HG03175 (cell line): ENCODE measurements around the gene SEMA7A.
A peak's percentile ranks its signal among the peaks of the same experiment; 100 is the strongest.
"Not testable (repeated sequence)": the region's sequence is repeated elsewhere in the genome, so short reads cannot be mapped to it uniquely, and the experiment has no call there.

Experiments
- ATAC-seq: cut with Tn5 transposase; IDR thresholded peaks from one replicate; pipeline ENCODE4 v1.9.1; 2021; ENCODE audit warnings: mild to moderate bottlenecking, moderate library complexity; ENCODE audit not compliant: unreplicated experiment

The SEMA7A gene

DNA sequence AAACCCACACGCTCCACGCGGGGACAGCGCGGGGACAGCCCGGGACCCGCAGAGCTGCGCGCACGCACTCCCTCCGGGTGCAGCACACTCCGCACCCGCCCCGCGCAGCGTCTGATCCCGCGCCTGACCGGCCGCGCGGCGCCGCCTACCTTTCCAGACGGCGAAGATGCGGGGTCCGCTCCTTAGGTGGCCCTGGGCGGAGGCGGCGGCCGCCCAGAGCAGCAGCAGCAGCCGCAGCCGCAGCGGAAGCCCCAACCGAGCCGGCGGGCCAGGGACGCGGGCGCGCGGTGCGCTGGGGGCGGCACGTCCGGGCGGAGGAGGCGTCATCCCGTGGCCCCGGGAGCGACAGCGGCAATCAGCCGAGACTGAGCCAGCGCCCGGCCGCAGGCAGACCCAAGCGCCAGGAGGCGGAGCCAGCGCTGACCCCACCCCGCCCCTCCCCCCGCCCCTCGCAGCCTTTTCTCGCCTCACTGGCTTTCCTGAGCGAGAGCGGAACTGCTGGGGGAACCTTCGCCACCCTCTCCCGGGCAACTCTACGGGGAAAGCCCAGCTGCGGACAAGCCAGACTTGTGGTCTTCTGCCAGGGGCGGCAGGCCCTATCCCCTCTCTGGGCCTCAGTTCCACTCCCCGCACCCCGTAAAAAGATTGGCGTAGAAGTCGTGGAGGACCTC, at the start of gene SEMA7A:
Gene SEMA7A (minus strand): TSS at position 367 of the 671 bp plus-strand sequence. CDS start 40 bp downstream, at position 327.
- ATAC-seq: peak; percentile 77

GRCh38 chr15:74482661-74483060, 48.9 kb upstream of the SEMA7A start:
- ATAC-seq: no peak

DNA sequence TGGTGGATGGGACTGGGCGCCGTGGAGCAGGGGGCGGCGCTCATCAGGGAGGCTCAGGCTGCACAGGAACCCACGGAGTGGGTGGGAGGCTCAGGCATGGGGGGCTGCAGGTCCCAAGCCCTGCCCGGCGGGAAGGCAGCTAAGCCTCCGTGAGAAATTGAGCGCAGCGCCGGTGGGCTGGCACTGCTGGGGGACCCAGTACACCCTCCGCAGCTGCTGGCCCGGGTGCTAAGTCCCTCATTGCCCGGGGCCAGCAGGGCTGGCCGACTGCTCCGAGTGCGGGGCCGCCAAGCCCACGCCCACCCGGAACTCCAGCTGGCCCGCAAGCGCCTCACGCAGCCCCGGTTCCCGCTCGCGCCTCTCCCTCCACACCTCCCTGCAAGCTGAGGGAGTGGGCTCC, 46.6 kb upstream of the SEMA7A start:
- not testable (repeated sequence) for ATAC-seq

DNA sequence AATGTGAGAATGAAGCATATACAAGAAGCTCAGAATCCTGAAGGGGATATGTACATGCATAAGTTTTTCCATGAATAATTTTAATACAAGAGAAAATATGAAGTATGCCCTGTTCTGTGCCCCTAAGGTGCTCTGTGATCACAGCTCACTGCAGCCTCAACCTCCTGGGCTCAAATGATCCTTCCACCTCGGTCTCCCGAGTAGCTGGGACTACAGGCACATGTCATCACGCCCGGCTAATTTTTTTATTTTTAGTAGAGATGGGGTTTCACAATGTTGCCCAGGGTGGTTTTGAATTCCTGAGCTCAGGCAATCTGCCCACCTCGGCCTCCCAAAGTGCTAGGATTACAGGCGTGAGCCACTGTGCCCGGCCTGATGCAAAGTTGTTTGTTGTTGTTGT, 37.9 kb upstream of the SEMA7A start:
- ATAC-seq: not testable (repeated sequence)

GRCh38 chr15:74470631-74471395, 37.1 kb upstream of the SEMA7A start:
- ATAC-seq: no peak

GRCh38 chr15:74468341-74469032, 34.7 kb upstream of the SEMA7A start:
- no peak for ATAC-seq

- ATAC-seq: no peak
Observed at GRCh38 chr15:74466570-74466969, 32.8 kb upstream of the SEMA7A start.

- no peak for ATAC-seq
Observed at GRCh38 chr15:74464897-74465296, 31.1 kb upstream of the SEMA7A start.

DNA sequence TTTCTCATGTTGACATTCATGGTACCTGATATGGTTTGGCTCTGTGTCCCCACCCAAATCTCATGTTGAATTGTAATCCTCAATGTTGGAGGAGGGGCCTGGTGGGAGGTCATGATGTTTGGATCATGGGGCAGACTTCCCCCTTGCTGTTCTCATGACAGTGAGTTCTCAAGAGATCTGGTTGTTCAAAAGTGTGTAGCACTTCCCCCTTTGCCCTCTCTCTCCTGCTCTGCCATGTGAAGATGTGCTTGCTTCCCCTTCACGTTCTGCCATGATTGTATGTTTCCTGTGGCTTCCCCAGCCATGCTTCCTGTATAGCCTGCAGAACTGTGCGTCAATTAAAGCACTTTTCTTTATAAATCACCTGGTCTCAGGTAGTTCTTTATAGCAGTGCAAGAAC, 30.5 kb upstream of the SEMA7A start:
- no peak for ATAC-seq

- no peak for ATAC-seq
Observed at GRCh38 chr15:74463634-74464033, 29.9 kb upstream of the SEMA7A start.

DNA sequence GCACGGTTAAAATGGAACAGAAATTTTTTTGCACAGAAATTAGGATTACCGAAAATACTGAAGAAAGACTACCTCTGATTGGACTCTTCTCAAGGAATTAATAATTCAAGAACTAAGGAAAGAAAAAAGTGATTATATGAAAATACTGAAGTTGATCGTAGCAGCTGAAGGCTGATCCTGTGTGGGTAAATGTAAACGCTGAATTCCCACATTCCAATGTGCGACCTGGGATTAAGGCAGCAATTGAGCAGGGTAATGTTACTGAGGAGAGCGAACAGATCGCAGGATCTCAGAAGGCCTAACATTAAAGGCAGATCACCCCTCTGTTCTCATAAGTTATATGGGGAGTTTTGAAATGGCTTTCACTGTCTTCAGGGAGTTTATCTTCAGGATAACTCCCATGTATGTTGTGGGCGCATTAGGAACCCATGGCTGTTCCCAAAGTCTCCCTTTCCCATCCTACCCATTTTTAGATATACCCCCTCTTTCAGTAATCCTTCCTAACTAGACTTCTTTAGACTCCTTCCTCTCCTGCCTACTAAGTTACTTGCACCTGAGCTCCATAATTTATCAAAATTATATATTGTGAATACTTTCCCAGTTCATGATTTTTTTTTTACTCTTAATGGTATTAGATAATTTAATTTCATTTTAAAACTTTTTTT, 28.2 kb upstream of the SEMA7A start:
- no peak for ATAC-seq

GRCh38 chr15:74460871-74461846, 27.4 kb upstream of the SEMA7A start, which contains the start of gene UBL7:
UBL7 (minus strand) TSS chr15:74461160; CDS start chr15:74458867, 2,293 bp downstream.
- ATAC-seq: peak; percentile 85

- no peak for ATAC-seq
Observed at GRCh38 chr15:74460298-74460697, 26.5 kb upstream of the SEMA7A start.

DNA sequence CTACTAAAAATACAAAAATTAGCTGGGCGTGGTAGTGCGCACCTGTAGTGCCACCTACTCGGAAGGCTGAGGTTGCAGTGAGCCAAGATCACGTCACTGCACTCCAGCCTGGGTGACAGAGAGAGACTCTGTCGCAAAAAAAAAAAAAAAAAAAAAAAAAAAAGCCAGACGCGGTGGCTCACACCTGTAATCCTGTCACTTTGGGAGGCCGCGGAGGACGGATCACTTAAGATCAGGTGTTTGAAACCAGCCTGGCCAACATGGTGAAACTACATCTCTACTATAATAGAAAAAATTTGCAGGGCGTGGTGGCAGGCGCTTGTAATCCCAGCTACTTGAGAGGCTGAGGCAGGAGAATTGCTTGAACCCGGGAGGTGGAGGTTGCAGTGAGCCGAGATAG, 26.0 kb upstream of the SEMA7A start:
- ATAC-seq: not testable (repeated sequence)

DNA sequence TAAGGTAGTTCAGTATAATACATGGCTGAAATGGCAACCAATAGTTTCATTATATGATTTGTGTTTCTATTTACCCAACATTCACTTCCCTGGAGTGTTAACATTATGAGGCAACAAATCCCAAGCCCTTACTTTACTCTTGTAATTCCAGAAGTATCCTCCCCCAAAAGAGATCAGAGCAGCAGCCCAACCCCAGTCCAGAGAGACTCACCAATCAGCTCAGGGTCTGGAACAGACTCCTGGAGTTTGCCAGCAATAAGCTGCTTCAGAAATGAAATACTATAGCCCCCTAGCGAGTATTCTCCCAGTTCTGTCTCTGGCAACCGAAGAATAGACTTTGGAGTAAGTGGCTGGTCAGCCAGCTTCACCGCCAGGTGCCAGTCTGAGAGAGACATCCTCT, 24.7 kb upstream of the SEMA7A start:
- ATAC-seq: no peak

GRCh38 chr15:74457036-74457435, 23.3 kb upstream of the SEMA7A start:
- ATAC-seq: not testable (repeated sequence)

DNA sequence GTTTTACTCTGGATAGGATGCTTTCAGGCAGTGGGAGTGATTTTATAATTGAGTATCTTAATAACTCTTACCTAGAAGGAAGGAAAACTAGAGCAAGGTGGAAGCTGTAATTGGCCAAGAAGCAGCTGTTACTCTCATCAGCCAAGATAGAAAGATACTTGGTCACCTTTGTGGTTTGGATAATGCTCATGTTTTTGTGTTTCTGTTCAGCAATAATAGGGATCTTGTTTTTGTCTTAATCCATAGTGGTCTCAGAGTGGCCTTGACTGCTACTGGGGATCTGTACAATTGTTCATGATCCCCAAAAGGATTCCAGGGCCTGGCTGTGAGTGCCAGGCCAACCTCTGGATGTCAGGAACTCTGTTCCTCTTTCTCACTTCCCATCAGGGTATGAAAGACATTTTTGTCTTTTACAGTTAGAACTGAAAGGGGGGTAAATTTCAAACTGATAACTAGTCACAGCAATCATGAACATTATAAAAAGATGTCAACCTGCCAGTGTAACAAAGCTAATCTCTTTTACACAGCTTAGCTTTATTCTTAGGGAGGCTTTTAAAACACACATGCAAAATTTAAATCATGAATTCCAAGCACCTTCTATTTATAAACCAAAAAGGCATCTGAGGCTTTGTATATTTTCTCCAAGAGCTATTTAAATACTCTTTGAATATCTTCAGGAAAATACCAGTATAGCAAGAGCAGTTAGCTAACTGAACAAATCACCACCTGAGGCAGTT, 21.2 kb upstream of the SEMA7A start:
- ATAC-seq: no peak

DNA sequence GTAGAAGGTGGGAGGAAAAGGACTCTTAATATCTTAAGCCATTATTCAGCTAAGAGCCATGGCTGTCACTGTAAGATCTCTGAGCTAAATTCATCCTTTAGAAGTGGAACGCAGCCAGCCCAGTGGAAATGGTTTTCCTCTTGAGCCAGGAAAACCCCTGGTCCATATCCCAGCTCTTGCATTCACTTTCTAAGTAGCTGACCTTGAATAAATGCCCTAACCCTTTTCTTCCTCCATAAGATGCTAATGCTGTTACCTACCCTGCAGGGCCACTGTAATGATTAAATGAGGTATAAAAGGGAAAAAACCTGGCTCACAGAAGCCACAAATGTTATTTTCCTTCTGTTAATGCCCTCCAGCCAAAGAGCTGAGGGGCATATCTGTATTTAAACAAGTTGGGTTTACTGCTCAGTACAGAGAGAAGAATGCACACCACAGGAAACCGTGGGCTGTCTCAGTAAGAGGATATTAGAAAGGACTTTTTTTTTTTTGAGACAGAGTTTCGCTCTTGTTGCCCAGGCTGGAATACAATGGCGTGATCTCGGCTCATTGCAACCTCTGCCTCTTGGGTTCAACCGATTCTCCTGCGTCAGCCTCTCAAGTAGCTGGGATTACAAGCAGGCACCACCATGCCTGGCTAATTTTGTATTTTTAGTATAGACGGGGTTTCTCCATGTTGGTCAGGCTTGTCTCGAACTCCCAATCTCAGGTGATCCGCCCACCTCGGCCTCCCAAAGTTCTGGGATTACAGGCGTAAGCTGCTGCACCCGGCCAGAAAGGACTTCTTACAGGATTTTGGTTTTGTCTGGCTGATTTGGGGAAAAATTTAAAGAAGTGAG, 20.4 kb upstream of the SEMA7A start:
- no peak for ATAC-seq
